Measurements from ENCODE around the gene GABRR2.

- TF ChIP-seq CTCF (conservative IDR thresholded peaks at IDR 0.05), result peak; percentile 31
- TF ChIP-seq ZFX (IDR thresholded peaks at IDR 0.05), result no peak
These were observed 72.3 kb downstream of the GABRR2 start for GRCh38 chr6:89242574-89243330.

All from C4-2B (cell line).